Measurements from ENCODE around the gene APOO. TPM values are rescaled to one million over a fixed set of nuclear protein-coding genes. Genes with fewer than 3 reads are reported as not detected.
A peak's percentile ranks its signal among the peaks of the same experiment; 100 is the strongest.

APOO gene
- total RNA-seq, 3 donors from 2014 or later (not counting 1 experiment from before 2014, with no cell fraction given) = 8.8 to 13.0 (median 10.0) TPM

- H3K4me1 Mint-ChIP-seq = peaks cover 14% of the 10 kb centered on the region in 2 donors
Measured at GRCh38 chrX:23888887-23889501, 18.7 kb downstream of the APOO start.

GRCh38 chrX:23887918-23888317 lies 19.8 kb downstream of the APOO start:
- Mint-ChIP-seq H3K27ac (no peak overlapping the region), H3K4me3 (no peak overlapping the region), H3K27me3 (ENCODE audit: low read depth in 2 of 2) (no peaks in the 10 kb centered on the region), H3K36me3 (no peaks in the 10 kb centered on the region), H3K9me3 (no peaks in the 10 kb centered on the region), H3K4me1 (peaks cover 14 to 19% of the 10 kb centered on the region in 2 donors)
- Histone ChIP-seq H3K4me1 (ENCODE audit: control insufficient read depth, insufficient read depth, low read length) (no peaks in the 10 kb centered on the region), H3K36me3 (ENCODE audit: control insufficient read depth, insufficient read depth, low read length) (no peaks in the 10 kb centered on the region), H3K27me3 (ENCODE audit: control insufficient read depth, insufficient read depth, low read length) (no peaks in the 10 kb centered on the region), H3K27ac (ENCODE audit: low read length) (no peak overlapping the region), H3K9me3 (ENCODE audit: control insufficient read depth, insufficient read depth, low read length) (no peaks in the 10 kb centered on the region), H3K4me3 (ENCODE audit: low read length) (no peak overlapping the region)
- 83% methylated on average over 3 of the region's 4 CpGs for WGBS (ENCODE audit: insufficient coverage)
- DNase-seq = no peak
- no peak for ATAC-seq
- TF ChIP-seq CTCF (IDR thresholded peaks at IDR 0.05) = no peak
- intact Hi-C loops (cut with micrococcal nuclease) = no loop called here

More at GRCh38 chrX:23888887-23889501, 18.7 kb downstream of the APOO start:
- H3K27ac ChIP-seq (ENCODE audit: low read length) = no peak overlapping the region
- no peak for ATAC-seq
- H3K36me3 ChIP-seq (ENCODE audit: control insufficient read depth, insufficient read depth, low read length) = no peaks in the 10 kb centered on the region
- no peaks in the 10 kb centered on the region for H3K36me3 Mint-ChIP-seq
- TF ChIP-seq CTCF (IDR thresholded peaks at IDR 0.05) = no peak
- no peaks in the 10 kb centered on the region for H3K27me3 ChIP-seq (ENCODE audit: control insufficient read depth, insufficient read depth, low read length)
- intact Hi-C loops (cut with micrococcal nuclease) = no loop called here
- H3K9me3 Mint-ChIP-seq = no peaks in the 10 kb centered on the region
- no peaks in the 10 kb centered on the region for H3K9me3 ChIP-seq (ENCODE audit: control insufficient read depth, insufficient read depth, low read length)
- DNase-seq = no peak
- H3K27me3 Mint-ChIP-seq (ENCODE audit: low read depth in 2 of 2) = no peaks in the 10 kb centered on the region
- no peak overlapping the region for H3K4me3 ChIP-seq (ENCODE audit: low read length)
- H3K4me1 ChIP-seq (ENCODE audit: control insufficient read depth, insufficient read depth, low read length) = no peaks in the 10 kb centered on the region
- H3K27ac Mint-ChIP-seq = no peak overlapping the region
- 100% methylated on average over 2 of the region's 3 CpGs for WGBS (ENCODE audit: insufficient coverage)
- no peak overlapping the region for H3K4me3 Mint-ChIP-seq

GRCh38 chrX:23887451-23887850 lies 20.3 kb downstream of the APOO start:
- Mint-ChIP-seq H3K27me3 (ENCODE audit: low read depth in 2 of 2) (no peaks in the 10 kb centered on the region), H3K4me1 (peaks cover 14 to 19% of the 10 kb centered on the region in 2 donors), H3K27ac (no peak overlapping the region), H3K9me3 (no peaks in the 10 kb centered on the region), H3K36me3 (no peaks in the 10 kb centered on the region), H3K4me3 (no peak overlapping the region)
- no peaks in the 10 kb centered on the region for H3K27me3 ChIP-seq (ENCODE audit: control insufficient read depth, insufficient read depth, low read length)
- H3K36me3 ChIP-seq (ENCODE audit: control insufficient read depth, insufficient read depth, low read length) = no peaks in the 10 kb centered on the region
- no peaks in the 10 kb centered on the region for H3K4me1 ChIP-seq (ENCODE audit: control insufficient read depth, insufficient read depth, low read length)
- DNase-seq = no peak
- 98% methylated on average over 5 of the region's 6 CpGs for WGBS (ENCODE audit: insufficient coverage)
- TF ChIP-seq CTCF (IDR thresholded peaks at IDR 0.05) = no peak
- H3K9me3 ChIP-seq (ENCODE audit: control insufficient read depth, insufficient read depth, low read length) = no peaks in the 10 kb centered on the region
- ATAC-seq = no peak
- no peak overlapping the region for H3K4me3 ChIP-seq (ENCODE audit: low read length)
- no peak overlapping the region for H3K27ac ChIP-seq (ENCODE audit: low read length)
- intact Hi-C loops (cut with micrococcal nuclease) = no loop called here

GRCh38 chrX:23885803-23886202 lies 21.9 kb downstream of the APOO start:
- no peaks in the 10 kb centered on the region for H3K36me3 ChIP-seq (ENCODE audit: control insufficient read depth, insufficient read depth, low read length)
- no peak for TF ChIP-seq CTCF (IDR thresholded peaks at IDR 0.05)
- no peak overlapping the region for H3K27ac Mint-ChIP-seq
- H3K4me1 ChIP-seq (ENCODE audit: control insufficient read depth, insufficient read depth, low read length) = no peaks in the 10 kb centered on the region
- no peaks in the 10 kb centered on the region for H3K36me3 Mint-ChIP-seq
- no peaks in the 10 kb centered on the region for H3K9me3 ChIP-seq (ENCODE audit: control insufficient read depth, insufficient read depth, low read length)
- no peak overlapping the region for H3K27ac ChIP-seq (ENCODE audit: low read length)
- 84% methylated on average over 3 of the region's 3 CpGs for WGBS (ENCODE audit: insufficient coverage)
- ATAC-seq (no peak), DNase-seq (no peak)
- no peaks in the 10 kb centered on the region for H3K9me3 Mint-ChIP-seq
- peak overlapping the region; percentile 10 for H3K4me3 Mint-ChIP-seq
- H3K4me1 Mint-ChIP-seq = peaks cover 14 to 19% of the 10 kb centered on the region in 2 donors
- H3K4me3 ChIP-seq (ENCODE audit: low read length) = no peak overlapping the region
- intact Hi-C loops (cut with micrococcal nuclease) = no loop called here
- no peaks in the 10 kb centered on the region for H3K27me3 Mint-ChIP-seq (ENCODE audit: low read depth in 2 of 2)
- no peaks in the 10 kb centered on the region for H3K27me3 ChIP-seq (ENCODE audit: control insufficient read depth, insufficient read depth, low read length)
